SJCRH30 (cell line): ENCODE measurements around the gene TMEM223. TPM values are rescaled to one million over a fixed set of nuclear protein-coding genes. Genes with fewer than 3 reads are reported as not detected.
A peak's percentile ranks its signal among the peaks of the same experiment; 100 is the strongest.
"Not testable (repeated sequence)": the region's sequence is repeated elsewhere in the genome, so short reads cannot be mapped to it uniquely, and the experiment has no call there.

ENCODE experiments used
- DNase-seq, 2 experiments: peaks; one replicate each; pipeline ENCODE4 v3.0.0-alpha.2; 2015 to 2020
- H3K27ac ChIP-seq: fragments of 250-450 bp; sonication (Bioruptor Pico); 2 replicates; pipeline ENCODE4 v1.5.1; 2020; ENCODE audit warnings: mild to moderate bottlenecking, moderate library complexity
- H3K27me3 ChIP-seq: fragments of 250-450 bp; sonication (Bioruptor Pico); 2 replicates; pipeline ENCODE4 v1.5.1; 2020; ENCODE audit warnings: mild to moderate bottlenecking, moderate library complexity
- H3K36me3 ChIP-seq: fragments of 250-450 bp; sonication (Bioruptor Pico); 2 replicates; pipeline ENCODE4 v1.5.1; 2020; ENCODE audit warnings: mild to moderate bottlenecking, moderate library complexity
- H3K4me1 ChIP-seq: fragments of 250-450 bp; sonication (Bioruptor Pico); 2 replicates; pipeline ENCODE4 v1.5.1; 2020; ENCODE audit warnings: mild to moderate bottlenecking, moderate library complexity
- H3K4me3 ChIP-seq: fragments of 250-450 bp; sonication (Bioruptor Pico); 2 replicates; pipeline ENCODE4 v1.5.1; 2020; ENCODE audit warnings: mild to moderate bottlenecking, moderate library complexity
- H3K9me3 ChIP-seq: fragments of 250-450 bp; sonication (Bioruptor Pico); replicated peaks from 2 replicates; pipeline ENCODE4 v1.5.1; 2020; ENCODE audit warnings: mild to moderate bottlenecking, moderate library complexity
- total RNA-seq: library from RNA; depleted of rRNA; stranded (reverse); fragments of >200 nt; shearing (Covaris generic); gene quantifications from 2 replicates; pipeline ENCODE4 v1.2.3, GENCODE V29; 2014; rRNA removed

Gene TMEM223, protein sequence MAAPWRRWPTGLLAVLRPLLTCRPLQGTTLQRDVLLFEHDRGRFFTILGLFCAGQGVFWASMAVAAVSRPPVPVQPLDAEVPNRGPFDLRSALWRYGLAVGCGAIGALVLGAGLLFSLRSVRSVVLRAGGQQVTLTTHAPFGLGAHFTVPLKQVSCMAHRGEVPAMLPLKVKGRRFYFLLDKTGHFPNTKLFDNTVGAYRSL
- 13.3 and 18.3 TPM in 2 replicates for total RNA-seq

DNA sequence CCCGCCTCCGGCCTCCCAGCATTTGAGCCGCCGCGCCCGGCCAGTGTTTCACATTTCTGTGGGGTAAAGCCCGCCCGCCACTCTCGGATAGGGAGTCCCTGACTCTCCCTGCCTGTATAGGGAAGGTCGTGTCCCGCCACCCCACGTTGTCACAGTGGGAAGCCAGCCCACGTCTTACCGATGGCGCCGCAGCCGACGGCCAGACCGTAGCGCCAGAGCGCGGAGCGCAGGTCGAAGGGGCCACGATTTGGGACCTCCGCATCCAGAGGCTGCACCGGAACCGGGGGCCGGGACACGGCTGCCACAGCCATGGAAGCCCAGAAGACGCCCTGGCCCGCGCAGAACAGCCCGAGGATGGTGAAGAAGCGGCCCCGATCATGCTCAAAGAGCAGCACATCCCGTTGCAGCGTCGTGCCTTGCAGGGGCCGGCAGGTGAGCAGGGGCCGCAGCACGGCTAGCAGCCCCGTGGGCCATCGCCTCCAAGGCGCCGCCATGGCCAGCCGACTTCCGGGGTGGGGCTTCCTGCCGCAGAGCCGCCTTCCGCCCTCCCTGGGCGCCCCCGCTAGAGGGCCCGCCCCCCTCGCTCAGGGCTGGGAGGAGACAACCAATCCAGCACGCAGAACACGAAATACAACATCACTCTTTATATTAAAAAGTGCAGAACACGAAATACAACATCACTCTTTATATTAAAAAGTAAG, at the start of gene TMEM223:
TSS of gene TMEM223 (minus strand) at position 506 of the 701 bp plus-strand sequence. CDS start at position 494, 12 bp downstream.
- peak within 1 kb of the TSS; percentile 25; the same call in 1 of the 2 replicates for H3K27ac ChIP-seq
- DNase-seq: peak; percentile 82 to 83
- peak within 1 kb of the TSS; percentile 68 for H3K4me3 ChIP-seq
- peaks cover 36% of the 10 kb centered on the region for H3K36me3 ChIP-seq
- no peaks in the 10 kb centered on the region for H3K27me3 ChIP-seq
- no peaks in the 10 kb centered on the region for H3K9me3 ChIP-seq
- no peaks in the 10 kb centered on the region for H3K4me1 ChIP-seq

DNA sequence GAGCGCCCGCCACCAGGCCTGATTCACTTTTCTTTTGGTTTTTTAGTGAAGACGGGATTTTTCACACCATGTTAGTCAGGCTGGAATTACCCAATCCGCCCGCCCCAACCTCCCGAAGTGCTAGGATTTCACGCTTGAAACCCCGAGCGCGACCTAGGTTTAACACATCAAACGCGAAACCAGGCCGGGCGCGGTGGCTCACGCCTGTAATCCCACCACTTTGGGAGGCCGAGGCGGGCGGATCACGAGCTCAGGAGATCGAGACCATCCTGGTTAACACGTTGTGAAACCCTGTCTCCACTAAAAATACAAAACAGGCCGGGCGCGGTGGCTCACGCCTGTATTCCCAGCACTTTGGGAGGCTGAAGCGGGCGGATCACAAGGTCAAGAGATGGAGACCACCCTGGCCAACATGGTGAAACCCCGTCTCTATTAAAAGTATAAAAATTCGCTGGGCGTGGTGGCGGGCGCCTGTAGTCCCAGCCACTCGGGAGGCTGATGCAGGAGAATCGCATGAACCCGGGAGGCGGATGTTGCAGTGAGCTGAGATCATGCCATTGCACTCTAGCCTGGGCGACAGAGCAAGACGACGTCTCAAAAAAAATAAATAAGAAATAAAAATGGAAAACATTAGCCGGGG, 49.0 kb upstream of the TMEM223 start:
- Histone ChIP-seq H3K4me3 (peak overlapping the region; percentile 92), H3K27ac (peak overlapping the region; percentile 99)
- H3K9me3 ChIP-seq, H3K27me3 ChIP-seq, H3K4me1 ChIP-seq, H3K36me3 ChIP-seq: not testable (repeated sequence)
- DNase-seq: peak; percentile 85 to 89

DNA sequence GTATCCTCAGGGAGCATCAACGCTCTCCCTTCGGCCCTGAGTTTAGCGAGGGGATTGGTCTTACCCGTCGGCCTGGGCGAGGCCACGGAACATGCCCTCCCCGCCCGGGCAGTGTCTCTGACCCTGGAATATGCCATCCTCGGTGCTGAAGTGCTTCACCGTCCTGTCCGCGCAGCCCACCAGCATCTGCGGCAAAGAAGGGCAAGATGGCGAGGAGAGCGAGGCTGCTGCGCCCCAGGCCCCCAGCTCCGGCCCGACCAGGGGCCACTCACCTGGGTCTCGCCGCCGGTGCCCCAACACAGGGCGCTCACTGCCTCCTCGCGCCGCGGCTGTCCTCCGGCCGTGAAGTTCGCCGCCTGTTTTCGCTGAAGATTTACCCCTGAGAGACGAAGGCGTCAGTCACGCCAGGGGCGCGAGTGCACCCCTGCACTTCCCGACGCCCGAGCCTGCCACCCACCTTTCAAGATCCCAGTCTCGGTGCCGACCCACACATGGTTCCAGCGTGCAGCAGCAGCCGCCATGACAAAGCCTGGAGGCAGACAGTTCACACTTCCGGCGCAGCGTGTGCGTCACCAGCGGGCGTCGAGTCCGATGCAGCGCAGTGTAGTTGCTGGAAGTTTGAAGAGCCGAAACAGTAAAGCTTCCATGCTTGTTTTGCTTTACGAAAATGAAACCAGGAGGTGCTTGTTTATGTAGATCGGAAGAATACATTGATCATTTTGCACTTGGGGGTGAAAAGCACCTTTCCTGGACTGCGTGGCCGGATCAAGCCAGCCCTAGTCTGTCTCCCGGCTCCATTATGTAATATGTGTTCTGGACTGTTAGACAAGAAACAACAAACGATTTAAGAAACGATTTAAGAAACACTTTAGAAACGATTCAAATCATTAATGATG, 47.5 kb upstream of the TMEM223 start, which contains the start of gene WDR74:
TSS of gene WDR74 (minus strand) at position 541 of the 896 bp plus-strand sequence. CDS start at position 521, 20 bp downstream.
- Histone ChIP-seq H3K4me3 (peak within 1 kb of the TSS; percentile 92), H3K27ac (peak within 1 kb of the TSS; percentile 99), H3K36me3 (peaks cover 10% of the 10 kb centered on the region; the same call in 1 of the 2 replicates), H3K9me3 (no peaks in the 10 kb centered on the region), H3K4me1 (no peaks in the 10 kb centered on the region), H3K27me3 (peaks cover 4% of the 10 kb centered on the region; the same call in 1 of the 2 replicates)
- peak; percentile 84 to 90 for DNase-seq

DNA sequence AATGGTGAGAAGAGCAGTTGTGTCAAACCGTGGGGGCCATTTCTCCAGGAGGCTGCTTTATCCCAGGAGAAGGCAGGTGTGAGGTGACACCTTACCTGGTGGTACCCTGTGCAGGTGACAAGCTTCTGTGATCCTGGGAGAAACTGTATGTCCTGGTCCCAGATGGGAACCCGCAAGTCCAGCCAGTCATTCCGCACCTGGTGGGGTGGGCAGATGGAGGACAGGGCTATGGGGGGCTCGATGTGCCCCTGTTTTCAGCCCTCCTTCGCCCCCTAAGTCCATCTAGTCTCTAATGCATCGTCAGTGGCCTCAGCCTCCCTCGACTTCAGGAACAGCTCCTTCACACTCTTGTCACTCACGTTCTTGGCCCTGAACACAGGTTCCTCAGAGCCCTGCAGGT, 43.5 kb upstream of the TMEM223 start:
- no peak overlapping the region for H3K27ac ChIP-seq
- H3K27me3 ChIP-seq: no peaks in the 10 kb centered on the region
- H3K36me3 ChIP-seq: peaks cover 17% of the 10 kb centered on the region
- H3K4me1 ChIP-seq: no peaks in the 10 kb centered on the region
- DNase-seq: no peak
- no peaks in the 10 kb centered on the region for H3K9me3 ChIP-seq
- no peak overlapping the region for H3K4me3 ChIP-seq

DNA sequence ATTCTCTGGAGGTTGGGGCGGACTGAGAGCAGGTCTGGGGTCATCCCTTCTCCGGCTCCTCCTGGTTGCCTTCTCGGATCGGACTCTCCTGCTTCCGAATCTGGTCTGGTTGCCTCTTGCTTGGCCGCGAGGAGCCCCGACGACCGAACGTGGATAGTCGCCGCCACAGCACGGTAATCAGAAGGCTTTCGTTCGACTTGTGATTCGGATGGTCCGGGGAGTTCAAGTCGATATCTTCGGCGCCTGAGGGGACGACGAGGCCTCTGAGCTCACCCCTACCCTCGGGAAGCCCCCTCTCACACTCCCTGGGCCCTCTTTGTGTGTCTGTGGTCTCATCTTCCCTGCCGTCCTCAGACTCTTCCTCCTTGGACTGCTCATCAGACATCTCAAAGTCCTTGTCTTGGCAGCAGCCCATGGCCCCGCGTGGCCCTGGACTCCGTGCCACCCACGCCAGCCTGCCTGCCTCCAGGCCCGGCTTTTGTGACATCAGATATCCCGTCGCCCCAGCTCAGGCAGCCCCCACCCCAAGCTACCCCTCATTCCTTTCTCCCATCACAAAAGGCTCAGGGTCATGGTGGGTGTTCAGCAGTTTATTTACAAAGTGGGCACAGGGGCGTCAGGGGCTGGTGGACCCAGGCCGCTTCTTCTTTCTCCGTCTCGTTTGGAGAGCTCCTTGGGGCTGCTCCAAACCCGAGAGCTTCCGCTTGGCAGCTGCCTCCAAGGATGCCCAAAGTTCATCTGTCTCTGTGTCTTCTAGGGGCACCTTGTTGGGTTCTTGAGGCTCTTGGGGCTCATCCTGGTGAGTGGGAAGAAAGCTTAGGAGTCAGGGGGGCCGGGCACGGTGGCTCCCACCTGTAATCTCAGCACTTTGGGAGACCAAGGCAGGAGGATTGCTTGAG, 40.8 kb upstream of the TMEM223 start, which contains the start of gene TEX54:
TSS of gene TEX54 (minus strand) at position 506 of the 899 bp plus-strand sequence.
- no peak for DNase-seq
- H3K27ac ChIP-seq: peak within 1 kb of the TSS; percentile 75

DNA sequence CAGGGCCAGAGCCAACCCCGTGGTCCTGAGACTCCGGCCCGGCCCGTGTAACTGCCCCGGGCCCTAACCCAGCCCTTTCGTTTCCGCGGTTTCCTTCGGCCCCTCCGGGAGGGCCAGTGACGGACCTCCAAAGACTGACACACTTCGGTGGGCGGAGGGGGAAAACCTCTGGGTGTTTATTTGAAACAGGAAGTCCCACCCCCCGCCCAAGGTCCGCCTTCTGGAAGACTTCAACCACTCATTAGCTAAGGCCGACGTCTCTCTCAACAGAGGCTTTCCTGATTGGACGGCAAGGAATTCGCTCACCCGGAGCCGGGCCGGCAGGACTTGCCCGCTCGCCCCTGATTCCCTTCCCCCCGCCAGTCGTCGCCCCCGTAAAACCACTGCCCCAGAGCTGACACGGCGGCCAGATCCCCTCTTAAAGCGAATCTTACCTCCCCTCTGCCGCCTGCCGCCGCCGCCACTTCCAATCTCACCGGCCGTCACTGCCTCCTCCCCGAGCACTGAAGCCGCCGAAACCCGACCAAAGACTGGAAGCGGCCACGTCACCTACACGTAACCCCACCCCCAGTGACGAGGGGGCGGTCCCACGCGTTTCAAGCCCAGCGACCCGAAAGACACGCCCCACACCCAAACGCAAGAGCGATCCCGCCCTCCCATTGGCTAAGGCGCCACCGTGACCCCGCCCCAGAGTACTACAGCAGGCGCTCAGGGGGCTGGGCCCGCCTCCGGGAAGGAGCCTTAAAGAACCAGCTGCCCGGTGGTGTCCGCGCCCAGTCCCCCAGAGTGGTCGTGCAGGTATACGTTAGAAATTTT, 39.9 kb upstream of the TMEM223 start, which contains the start of gene STX5:
TSS of gene STX5 (minus strand) at position 532 of the 816 bp plus-strand sequence. CDS start 808 bp downstream, outside the sequence.
- H3K4me1 ChIP-seq: no peaks in the 10 kb centered on the region
- no peaks in the 10 kb centered on the region for H3K9me3 ChIP-seq
- H3K4me3 ChIP-seq: peak within 1 kb of the TSS; percentile 86
- H3K27ac ChIP-seq: peak within 1 kb of the TSS; percentile 75
- DNase-seq: peak; percentile 98
- no peaks in the 10 kb centered on the region for H3K27me3 ChIP-seq
- H3K36me3 ChIP-seq: peaks cover 21% of the 10 kb centered on the region

More for the DNA sequence above, 40.8 kb upstream of the TMEM223 start, which contains the start of gene TEX54:
- Histone ChIP-seq H3K4me1 (no peaks in the 10 kb centered on the region), H3K27me3 (no peaks in the 10 kb centered on the region), H3K9me3 (no peaks in the 10 kb centered on the region), H3K4me3 (peak within 1 kb of the TSS; percentile 86), H3K36me3 (peaks cover 17% of the 10 kb centered on the region)

DNA sequence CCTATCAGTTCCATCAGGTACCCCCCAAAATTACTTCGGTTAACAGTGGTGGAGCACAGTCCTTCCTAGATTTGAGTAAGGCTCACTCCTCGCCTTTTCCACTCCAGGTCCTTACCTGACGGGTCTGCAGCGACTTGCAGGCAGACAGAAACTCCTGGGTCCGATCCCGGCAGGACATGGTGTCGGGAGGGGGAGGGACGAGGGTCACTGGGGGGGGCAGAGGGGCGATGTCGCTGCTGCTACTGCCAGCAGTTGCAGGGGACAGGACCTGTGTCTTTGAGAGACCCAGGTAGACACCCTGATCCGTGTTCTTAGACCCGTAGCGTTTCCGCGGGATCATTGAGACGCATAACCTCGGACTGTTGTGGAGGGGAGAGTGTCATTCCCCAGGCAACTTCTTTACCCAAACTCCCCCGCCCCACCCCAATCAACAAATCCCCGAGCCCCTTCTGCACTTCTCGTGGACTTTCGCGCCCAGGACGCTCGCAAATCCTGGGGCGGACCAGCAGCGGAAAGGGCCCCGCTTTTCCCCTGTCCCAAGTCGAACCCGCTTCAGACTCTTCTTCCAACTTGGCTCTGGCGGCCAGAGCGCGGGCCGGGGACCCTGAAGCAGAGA, 39.2 kb upstream of the TMEM223 start:
- Histone ChIP-seq H3K9me3 (no peaks in the 10 kb centered on the region), H3K27ac (peak overlapping the region; percentile 75), H3K4me1 (no peaks in the 10 kb centered on the region), H3K36me3 (peaks cover 21% of the 10 kb centered on the region), H3K27me3 (no peaks in the 10 kb centered on the region), H3K4me3 (peak overlapping the region; percentile 86)
- peak in 1 of 2 experiments; percentile 73 for DNase-seq

DNA sequence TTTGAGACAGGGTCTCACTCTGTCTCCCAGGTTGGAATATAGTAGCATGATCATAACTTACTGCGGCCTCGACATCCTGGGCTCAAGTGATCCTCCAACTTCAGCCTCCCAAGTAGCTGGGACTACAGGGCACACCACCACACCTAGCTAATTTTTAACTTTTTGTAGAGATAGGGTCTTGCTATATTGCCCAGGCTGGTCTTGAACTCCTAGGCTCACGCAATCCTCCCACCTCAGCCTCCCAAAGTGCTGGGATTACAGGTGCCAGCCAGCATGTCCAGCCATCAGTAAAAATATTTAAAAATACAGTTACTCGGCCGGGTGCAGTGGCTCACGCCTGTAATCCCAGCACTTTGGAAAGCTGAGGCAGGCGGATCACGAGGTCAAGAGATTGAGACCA, 36.3 kb upstream of the TMEM223 start:
- H3K27ac ChIP-seq, H3K4me1 ChIP-seq, H3K27me3 ChIP-seq, H3K4me3 ChIP-seq, H3K9me3 ChIP-seq, DNase-seq: not testable (repeated sequence)
- peaks cover 25% of the 10 kb centered on the region for H3K36me3 ChIP-seq

DNA sequence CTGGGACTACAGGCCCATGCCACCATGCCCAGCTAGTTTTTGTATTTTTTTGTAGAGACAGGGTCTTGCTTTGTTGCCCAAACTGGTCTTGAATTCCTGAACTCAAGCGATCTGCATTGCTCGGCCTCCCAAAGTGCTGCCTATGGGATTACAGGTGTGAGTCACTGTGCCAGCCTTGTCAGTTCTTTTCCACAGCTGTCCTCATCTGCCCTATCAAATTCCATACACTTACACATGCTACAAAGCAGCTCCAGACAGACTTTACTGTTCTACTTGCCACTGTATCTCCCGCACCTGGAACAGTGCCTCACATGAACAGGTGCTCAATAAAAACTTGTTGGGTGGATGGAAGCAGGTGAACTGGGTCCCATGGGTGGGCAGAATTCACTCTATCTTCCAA, 31.9 kb upstream of the TMEM223 start:
- H3K27ac ChIP-seq: no peak overlapping the region
- H3K36me3 ChIP-seq: peaks cover 47% of the 10 kb centered on the region
- DNase-seq: peak in 1 of 2 experiments; percentile 27

DNA sequence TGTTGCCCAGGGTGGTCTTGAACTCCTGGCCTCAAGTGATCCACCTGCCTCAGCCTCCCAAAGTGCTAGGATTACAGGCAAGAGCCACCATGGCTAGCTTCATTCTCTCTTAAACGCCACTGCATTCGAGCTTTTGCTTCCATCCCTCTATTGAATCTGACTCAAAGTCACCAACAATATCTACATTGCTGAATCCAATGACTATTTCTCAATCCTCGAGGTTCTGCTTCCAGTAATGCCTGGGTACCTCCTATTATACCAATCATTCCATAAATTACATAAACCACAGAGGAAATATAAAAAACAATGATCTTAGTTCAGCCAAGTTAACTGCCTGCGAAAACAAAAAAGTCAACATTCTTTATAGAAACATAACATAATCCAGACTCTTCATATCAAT, 25.3 kb upstream of the TMEM223 start:
- DNase-seq: no peak

More for the DNA sequence above, 31.9 kb upstream of the TMEM223 start:
- no peaks in the 10 kb centered on the region for H3K27me3 ChIP-seq
- H3K4me3 ChIP-seq: no peak overlapping the region
- no peaks in the 10 kb centered on the region for H3K9me3 ChIP-seq
- H3K4me1 ChIP-seq: no peaks in the 10 kb centered on the region

DNA sequence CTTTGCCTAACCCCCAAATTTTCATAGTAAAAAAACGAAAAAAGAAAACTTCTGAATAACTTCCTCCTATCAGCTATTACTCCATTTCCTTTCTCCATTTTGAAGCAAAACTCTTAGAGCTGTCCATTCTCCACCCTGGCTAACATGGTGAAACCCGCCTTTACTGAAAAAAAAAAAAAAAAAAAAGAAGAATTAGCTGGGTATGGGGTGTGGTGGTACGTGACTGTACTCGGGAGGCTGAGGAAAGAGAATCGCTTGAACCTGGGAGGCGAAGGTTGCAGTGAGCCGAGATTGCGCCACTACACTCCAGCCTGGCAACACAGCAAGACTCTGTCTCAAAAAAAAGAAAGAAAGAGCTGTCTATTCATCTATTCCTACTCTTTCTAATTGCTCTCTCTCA, 24.8 kb upstream of the TMEM223 start:
- Histone ChIP-seq H3K4me1 (no peaks in the 10 kb centered on the region), H3K27ac (no peak overlapping the region), H3K27me3 (no peaks in the 10 kb centered on the region), H3K36me3 (peaks cover 16% of the 10 kb centered on the region), H3K4me3 (no peak overlapping the region), H3K9me3 (no peaks in the 10 kb centered on the region)
- DNase-seq: no peak

More for the DNA sequence above, 25.3 kb upstream of the TMEM223 start:
- no peak overlapping the region for H3K27ac ChIP-seq
- H3K9me3 ChIP-seq: no peaks in the 10 kb centered on the region
- H3K4me3 ChIP-seq: no peak overlapping the region
- no peaks in the 10 kb centered on the region for H3K4me1 ChIP-seq
- peaks cover 20% of the 10 kb centered on the region for H3K36me3 ChIP-seq
- H3K27me3 ChIP-seq: no peaks in the 10 kb centered on the region

DNA sequence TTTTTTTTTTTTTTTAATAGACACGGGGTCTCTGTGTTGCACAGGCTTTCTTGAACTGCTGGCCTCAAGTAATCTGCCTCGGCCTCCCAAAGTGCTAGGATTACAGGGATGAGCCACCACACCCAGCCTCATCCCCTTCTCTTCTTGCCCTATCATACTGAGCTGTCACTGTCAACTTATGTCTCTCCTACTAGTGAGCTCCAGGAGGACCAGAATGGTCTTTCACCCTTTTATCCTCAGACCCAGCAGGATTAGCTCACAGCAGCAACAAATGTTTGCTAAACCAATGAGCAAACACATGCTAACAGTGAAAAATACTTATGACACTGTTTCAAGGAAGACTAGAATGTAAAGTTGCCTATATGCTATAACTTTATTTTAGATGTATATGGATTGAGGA, 19.9 kb upstream of the TMEM223 start:
- no peak for DNase-seq
- Histone ChIP-seq H3K9me3 (no peaks in the 10 kb centered on the region), H3K4me3 (no peak overlapping the region), H3K27me3 (no peaks in the 10 kb centered on the region), H3K4me1 (no peaks in the 10 kb centered on the region), H3K36me3 (no peaks in the 10 kb centered on the region; the same call in 1 of the 2 replicates), H3K27ac (no peak overlapping the region)
